Kasumi-1 (cell line): Measurements from ENCODE around the gene NTNG1.
"Not testable (repeated sequence)": the region's sequence is repeated elsewhere in the genome, so short reads cannot be mapped to it uniquely, and the experiment has no call there.

Experiments used
- DNase-seq, 2 experiments: peaks; one replicate each; lab custom pipeline; 2025; lab: John Stamatoyannopoulos, UW

Gene NTNG1

DNA sequence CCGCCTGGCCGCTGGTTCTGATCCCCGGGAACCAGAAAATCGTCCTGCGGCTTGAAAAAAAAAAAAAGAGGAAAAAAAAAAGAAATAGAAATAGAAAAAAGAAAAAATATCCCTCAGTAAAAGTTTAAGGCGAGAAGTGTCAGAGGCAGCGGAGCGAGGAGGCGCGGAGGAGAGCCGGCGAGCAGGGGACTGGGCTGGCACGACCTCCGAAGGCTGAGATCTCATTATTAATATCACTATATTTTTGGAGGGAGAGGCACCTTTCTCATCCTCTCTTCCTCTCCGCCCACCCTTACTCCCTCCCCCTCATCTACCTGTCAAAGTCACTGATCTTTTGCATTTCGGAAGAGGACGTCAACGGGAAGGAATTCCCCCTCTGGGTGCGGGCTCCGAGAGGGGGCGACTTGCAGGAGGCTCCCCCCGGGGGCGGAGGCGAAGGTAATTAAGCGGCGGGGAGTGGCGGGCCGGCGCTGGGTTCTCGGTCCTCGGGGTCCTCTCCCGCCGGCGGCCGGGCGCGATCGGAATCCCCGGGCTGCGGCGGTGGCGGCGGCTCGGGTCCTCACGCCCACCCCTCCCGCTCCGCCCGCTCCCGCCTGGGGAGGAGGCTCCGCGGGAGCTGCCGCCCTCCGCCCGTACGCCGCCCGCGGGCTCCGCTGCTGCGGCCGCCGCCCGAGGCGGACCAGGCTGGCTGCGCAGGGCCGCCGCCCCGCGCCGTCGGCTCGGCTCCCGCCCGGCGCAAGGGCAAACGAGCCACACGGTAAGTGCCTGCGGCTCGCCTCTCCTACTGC, at the start of gene NTNG1:
TSS of gene NTNG1 (plus strand) at position 337 of the 788 bp plus-strand sequence.
- DNase-seq, result peak in 1 of 2 experiments; percentile 4

DNA sequence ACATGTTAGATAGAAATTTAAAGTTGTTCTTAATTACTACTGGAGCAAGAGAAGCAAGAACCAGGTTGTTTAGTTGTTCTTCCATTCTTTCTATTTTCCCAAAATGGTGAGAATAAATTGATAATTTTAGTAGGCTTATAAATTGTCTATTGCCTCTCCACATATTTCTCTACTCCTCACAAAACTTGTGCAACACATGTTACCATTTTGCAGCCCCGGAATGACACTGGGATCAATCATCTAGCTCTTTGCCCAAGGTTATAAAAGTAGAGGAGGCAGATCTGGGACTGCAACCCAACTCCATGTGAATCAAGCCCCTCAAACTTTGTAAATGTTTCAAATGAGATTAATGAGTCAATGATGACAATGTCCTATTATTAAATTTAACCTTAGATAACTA, 49.4 kb upstream of the NTNG1 start:
- DNase-seq, result no peak

DNA sequence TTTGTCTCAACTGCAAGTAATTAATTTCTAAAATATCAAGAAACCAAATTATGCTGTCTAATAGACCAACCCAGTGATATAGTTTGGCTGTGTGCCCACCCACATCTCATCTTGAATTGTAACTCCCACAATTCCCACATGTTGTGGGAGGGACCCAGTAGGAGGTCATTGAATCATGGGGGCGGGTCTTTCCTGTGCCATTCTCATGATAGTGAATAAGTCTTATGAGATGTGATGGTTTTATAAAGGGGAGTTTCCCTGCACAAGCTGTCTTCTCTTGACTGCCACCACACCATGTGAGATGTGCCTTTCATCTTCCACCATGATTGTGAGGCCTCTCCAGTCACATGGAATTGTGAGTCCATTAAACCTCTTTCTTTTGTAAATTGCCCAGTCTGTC, 47.4 kb upstream of the NTNG1 start:
- DNase-seq, result not testable (repeated sequence)

DNA sequence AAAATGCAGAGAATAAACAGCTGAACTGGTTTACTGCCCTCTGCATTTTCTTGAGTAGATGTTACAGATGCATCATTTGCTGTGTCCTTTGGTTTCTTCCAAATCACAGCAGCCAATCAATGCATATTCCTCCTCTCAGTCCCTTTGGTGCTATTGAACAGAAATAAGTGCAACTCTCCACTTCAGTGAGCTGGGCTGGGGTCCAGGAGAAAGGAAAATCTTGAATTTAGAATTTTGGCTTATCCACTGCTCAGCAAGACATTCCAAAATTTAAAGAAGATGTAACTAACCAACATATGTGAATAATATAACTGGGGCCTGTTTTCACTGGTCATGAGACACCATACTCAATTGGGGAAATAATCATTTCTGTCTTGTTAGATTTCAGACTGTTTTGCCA, 45.2 kb upstream of the NTNG1 start:
- no peak for DNase-seq

DNA sequence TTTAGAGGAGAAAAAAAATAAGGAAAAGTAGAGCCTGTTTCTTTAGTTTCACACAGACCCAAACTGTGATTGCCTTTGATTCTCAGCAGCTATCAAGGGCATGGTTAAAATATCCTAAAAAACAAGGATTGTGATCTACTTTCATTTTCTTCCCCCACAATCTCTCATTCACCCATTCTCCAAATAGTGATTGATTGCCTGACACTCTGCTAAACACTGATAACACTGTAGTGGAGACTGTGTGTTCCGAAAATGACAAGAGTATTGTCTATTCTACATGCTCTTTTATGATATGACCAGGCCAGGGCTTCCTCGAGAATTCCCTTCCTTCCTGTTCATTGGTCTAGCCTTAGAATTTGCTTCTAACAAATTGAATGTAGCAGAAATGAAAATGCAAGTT, 44.1 kb upstream of the NTNG1 start:
- no peak for DNase-seq

DNA sequence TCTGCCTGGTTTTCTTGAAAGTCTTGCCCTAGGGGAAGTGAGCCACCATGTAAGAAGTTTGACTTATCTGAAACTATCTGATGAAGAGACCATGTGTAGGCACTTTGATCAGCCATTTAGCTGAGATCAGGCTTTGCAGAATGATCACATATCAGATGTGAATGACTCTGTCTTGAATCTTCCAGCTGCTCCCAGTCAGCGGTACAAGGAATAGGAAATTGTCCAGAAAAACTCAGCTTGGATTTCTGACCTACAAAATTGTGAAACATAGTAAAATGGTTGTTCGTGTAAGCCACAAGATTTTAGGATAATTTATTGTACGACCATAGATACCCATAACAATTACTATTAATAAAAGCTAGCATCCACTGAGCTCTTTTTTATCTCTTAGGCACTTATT, 41.9 kb upstream of the NTNG1 start:
- no peak for DNase-seq

DNA sequence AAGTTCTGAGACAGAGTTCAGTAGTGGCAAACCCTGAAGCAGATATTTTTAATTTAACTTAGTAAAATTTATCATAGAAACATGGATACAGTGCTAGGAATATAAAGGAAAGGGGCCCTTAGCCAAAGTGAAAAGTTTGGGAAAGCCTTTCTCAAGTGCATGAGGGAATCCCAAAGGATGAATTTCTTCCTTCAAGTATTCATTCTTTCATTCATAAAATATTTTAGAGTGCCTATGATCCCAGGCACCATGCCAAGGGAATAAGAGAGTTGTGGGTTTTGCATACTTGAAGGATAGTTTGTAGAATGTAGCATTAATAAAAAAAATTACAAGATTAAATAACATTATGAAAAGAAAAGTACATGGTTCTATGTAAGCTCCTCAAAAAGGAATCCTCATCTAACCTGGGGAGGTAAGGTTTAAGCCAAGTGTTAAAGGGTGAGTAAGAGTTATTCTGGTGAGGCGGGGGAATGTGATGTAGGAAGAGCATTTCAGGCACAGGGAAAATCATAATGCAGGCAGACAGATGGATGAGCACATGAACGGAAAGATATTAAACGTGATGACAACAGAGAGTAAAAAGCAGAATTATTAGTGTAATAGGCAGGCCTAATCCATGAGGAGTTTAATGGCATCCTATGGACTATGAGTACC, 40.4 kb upstream of the NTNG1 start:
- no peak for DNase-seq

DNA sequence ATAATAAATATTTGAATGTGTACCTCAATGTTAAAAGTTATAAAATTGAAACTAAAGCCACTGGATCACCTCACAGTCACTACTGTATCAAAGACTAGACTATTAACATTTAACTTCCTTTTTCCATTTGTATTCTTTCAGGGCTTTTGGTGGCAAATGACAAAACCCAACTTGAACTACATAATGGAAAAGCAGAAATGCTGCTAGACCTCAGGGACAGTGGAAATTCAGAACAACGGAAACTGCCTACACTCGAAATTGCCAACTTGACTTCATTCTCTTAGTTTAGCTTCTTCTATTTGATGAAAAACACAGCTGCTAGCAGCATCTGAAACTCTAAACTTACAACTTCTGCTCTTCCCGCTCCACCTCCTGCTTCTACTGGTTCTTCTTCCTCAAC, 34.9 kb upstream of the NTNG1 start:
- DNase-seq, result no peak

DNA sequence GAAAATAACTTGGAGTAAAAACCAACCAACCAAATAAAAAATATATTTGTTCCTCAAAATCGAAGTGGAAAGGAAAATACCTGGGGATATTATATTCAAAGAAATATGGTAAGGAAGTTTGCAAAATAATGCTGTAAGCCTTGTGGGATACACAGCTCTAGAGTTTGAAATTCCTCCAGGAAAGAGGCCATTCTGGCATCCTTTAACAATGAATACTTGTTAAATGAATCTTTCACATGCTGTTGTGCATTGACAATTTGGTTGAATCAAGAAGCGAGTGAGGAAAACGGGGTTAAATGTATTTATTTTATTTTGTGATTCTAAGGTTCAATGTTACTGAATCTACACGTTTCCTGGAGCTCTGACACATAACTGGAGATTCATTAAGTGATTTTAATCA, 30.5 kb upstream of the NTNG1 start:
- DNase-seq, result no peak

DNA sequence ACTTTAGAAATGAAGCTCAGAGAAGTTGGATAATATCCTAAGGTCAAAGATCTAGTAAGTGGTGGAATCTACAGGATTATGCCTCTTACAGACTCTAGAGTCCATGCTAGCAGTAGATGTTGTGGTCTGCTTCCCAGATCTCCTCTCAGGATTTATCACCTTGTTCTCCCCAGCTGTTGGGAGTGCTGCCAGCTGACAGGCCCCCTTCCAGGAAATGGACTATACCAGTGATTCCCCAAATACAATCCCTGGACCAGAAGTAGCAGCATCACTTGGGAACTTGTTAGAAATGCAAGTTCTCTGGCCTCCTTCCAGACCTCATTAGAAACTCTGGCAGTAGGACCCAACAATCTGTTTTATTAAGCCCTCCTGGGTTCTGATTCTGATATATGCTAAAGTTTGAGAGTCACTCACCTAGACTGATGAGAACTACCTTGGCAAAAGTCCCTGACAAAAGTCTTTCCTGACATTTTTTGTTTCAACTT, 24.5 kb upstream of the NTNG1 start:
- no peak for DNase-seq

DNA sequence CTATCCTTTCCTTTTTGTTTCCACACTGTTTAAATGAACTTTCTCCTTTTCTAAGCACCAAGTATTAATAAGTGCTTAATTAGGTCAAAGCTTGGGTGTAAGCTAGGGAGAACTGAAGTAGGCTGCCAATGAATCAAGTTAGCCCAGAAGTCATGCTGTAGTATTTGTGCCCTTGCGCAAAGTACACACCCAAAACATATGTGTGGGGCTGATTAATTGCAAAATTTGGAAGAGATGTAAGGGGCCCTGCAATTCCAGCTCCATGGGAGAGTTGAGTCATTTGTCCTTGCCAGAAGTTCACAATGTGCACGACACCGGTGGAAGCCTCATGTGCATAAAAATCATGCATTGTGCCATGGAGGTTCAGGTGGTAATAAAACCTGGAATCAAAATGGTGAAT, 18.6 kb upstream of the NTNG1 start:
- DNase-seq, result no peak

DNA sequence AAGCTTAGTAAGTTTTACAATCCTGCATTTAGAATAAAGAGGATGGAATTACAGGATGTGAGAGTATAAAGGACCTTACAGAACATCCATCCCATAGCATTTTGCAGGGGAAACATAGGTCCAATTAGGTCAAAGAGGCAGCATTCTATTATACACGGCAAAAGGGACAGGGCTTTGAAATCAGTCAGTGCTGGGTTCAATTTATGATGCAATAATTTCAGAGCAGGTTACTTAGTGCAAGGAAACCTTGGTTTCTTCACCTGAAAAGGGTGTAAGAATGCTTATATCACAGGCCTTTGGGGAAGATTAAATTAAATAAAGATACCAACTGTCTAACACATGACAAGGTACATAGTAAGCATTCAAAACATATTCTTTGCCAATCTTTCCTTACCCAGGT, 17.1 kb upstream of the NTNG1 start:
- no peak for DNase-seq

DNA sequence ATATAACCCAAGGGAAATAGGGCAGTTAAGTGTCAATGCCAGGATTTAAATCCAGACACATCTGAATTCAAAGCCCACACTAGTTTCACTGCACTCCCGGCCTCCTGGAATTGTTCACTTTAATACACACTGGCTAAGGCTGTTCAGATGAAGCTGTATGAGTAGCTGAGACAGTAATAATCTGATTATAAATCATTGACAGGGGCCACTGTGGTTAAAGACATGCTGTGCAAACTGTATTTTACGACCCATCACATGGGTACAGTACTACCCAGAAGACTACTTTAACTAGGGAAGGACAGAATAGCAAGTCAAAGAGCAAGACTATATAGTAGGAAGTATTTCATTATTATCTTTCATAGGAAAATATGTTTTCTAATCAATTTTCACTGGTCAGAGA, 16.1 kb upstream of the NTNG1 start:
- no peak for DNase-seq

DNA sequence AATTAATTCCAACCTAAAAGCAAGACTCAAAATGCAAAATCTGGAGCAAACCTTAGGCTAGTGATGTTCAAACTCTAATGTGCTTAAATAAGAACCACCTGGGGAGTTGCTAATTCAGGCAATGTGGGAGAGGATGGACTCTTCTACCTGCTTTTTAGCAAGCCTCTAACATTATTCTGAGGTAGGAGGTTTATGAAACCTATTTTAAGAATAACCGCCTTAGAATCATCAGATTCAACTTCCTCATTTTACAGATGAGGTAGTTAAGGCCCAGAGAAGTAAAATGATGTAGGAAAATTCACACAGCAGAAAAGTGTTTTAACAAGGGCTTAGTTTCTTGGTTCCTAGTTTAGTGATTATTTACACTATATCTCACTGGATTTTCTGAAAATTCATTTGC, 8.6 kb upstream of the NTNG1 start:
- DNase-seq, result peak; percentile 2 to 36

DNA sequence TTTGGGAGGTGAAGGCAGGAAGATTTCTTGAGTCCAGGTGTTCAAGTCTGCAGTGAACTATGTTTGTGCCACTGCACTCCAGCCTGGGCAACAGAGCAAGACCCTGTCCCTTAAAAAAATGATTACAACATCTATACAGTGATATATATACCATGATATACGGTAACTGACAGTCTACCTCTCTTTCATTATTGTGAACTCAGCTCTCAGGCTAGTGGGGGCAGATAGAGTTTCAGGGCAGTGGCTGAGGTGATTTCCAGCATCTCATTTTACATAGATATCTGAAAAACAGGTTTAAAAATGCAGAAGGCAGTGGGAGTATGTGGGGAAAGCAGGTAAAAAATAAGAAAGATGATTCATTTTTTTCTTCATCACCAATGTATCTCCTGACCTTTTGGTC, 8.1 kb upstream of the NTNG1 start:
- no peak for DNase-seq

DNA sequence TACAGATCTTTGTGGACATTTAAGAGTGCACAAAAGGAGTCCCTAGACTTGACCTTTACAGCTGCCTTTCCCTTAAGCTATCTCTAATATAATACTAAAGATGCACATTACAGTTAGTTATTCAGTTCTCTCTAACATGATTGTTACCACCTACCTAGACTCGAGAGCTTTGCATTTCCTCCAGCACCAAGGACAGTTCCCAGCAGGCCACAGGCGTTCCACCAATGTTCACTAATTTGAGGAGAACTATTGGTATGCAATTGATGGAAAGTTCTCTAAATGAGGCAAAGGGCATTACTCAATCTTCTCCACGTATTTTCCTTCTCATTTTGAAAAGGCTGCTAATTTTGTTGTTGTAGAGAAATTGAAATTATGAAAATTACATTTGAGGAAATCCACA, 5.4 kb upstream of the NTNG1 start:
- peak; percentile 47 to 68 for DNase-seq

DNA sequence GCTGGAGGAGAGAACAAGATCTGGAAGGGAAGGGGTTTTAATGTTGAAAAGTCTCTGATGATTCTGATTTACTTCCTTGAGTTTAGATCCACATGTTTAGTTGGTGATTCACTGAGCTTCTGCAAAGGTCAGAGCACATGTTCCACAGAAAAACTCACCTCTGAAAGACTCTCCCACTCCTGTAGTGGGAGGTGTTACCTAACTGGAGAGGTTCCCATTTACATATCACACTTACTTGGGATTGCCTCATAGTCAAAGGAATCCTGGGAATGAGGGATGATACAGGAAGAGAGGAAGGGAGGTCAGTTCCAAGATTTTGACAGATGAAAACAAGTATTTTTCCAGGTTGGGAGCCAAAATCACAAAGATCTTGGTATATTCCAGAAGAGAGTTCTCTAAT, 2.7 kb upstream of the NTNG1 start:
- DNase-seq, result no peak

DNA sequence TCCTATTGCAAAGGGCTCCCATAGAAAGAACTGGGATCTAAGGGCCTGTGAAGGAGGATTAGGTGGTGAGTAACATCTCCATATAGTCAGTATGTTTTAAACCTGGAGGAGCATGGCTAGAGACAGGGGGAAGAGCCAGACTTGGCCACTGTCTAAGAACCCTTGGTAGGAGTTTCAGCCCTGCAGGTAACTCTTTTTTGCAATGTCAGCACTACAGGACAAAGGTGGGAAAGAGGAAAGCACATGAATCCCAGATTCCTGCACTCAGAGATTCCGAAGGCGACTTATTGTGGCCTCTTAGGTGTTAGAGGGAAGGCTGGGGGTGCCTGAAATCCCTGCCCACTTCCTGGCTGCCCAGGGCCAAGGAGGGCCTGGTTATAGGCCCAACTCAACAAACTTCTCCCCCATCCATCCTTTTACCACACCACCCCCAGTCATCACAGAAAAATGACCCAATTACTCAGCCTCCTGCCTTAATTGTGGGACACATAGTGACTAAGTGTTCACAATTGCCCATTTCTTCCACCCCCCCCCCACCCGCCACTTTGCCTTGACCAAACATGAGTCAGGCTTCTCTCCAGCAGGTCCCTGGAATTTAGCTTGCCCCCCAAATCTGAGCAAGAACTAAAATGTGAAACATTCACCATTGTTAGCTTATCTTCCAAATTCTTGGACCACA, 1.9 kb upstream of the NTNG1 start:
- no peak for DNase-seq

DNA sequence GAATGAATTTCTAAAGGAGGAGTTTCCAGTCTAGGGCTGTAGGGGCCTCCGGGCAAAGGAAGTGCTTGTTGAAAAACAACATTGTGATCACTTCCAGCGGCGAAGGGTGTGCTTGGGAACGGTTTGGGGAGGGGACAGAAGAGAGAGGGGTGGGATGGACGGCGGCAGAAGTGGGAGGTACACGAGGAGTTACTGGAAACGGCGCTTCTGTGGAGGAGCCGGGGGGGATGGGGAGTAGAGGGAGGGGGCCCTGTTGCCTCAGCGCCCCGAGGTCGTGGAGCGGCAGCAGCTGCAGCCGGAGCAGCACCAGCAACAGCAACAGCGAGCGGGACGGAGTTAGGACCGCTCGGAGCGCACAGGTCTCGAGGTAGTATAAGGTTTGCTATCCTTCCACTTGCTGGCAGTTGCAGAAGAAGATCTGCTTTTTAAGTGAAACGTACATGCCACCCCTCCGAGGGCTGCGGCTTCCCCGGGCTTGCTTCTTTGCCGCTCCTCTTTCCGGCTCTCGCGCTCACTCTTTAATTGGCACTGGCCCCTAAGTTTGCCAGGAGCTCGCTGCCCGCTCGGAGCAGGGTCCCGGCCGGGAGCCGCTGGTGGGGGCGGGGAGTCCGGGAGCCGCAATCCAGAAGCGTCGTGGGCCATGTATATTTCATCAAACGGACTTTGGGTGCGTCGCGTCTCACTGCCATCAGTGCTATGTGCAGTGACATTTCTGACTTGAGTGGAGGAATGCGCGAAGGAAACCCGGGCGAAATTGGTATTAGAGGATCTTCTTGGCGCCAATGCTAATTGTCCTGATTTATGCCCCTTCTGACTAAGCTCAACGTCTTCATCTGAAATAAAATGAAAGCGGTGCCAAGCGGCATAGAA, 771 bp upstream of the NTNG1 start:
- DNase-seq, result peak; percentile 43 to 44

DNA sequence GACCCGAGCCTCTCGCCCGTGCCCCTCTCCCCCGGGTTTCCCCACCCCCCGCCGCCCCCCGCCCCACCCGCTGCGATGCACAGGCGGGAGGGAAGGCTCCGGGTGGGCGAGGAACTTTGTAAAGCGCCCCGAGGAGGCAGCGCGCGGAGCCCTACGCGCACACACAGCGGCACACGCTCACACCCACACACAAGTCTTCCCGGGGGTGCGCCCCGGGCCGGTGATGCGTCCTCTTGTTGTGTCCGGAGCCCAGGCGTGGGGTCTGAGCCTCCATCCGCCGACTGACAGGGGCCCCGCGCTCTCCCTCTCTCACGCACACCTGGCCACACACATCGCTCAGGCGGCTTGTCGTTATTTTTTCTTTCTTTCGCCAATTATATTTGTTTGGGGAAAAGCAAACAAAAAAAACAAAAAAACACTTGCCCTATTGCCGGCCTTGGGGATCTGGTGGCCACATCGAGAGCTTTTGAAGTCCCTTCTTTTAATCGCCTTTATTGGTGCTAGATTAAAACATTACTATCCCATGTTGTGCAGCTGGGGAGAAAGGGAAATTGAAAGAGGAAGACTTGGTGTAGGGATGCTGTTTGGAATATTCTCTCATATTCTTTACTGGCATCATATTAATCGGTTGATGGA, 770 bp downstream of the NTNG1 start:
- DNase-seq, result no peak

DNA sequence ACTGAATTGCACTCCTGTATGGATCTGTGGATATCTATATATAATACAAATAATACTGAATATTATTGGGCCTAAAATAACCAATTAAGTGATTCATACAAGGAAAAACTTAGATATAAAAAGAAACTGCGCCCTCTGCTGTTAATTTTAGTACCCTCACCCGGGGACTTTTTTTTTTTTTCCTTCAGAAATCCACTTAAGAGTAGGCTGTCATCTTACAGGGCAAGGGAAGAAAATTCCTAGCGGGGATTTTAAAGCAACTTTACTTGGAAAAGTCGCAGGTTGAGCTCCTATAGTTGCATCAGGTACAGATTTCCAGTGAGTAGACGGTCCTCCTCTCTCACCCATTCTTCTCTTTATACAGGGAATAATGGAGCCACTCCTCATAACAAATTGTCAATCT, 1.3 kb downstream of the NTNG1 start:
- DNase-seq, result peak; percentile 26 to 58

DNA sequence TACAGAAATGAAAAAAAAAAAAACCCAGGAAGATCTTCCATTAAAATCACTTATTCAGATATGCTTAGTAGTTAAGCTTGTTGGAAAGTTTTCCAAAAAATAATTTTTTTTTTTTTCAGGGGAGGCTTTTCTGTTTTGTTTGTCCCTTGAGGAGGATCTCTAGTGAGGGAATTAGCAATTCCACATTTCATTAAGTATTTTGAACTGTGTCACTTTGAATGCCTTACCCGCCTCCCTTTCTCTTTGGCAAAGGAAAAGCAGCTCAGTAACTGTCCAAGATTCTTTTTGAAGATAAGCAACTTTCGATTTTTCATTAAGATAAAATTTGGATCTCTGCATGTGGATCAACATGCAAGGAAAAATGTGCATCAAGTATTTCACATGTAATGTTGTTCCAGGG, 1.8 kb downstream of the NTNG1 start:
- DNase-seq, result no peak
